SK-N-SH treated with all-trans-retinoic acid at 6 μM for 48 hours (cell line): Measurements from ENCODE around the gene TNFRSF8.

ENCODE experiments used
- ATAC-seq: fragments of 200-7000 bp; cut with Tn5 transposase; 3 replicates; pipeline ENCODE4 v1.9.1; 2020; ENCODE audit warnings: mild to moderate bottlenecking, moderate library complexity
- ARNTL ChIP-seq: fragments of 450-650 bp; formaldehyde crosslinking; IDR thresholded peaks from 2 replicates; pipeline ENCODE4 v1.5.0; 2020; ENCODE audit warnings: low read depth, mild to moderate bottlenecking, moderate library complexity, borderline replicate concordance
- BACH2 ChIP-seq: fragments of 250-450 bp; sonication (Bioruptor Pico); IDR thresholded peaks from 2 replicates; pipeline ENCODE4 v1.9.0; 2021; ENCODE audit warnings: mild to moderate bottlenecking, borderline replicate concordance
- CSDC2 ChIP-seq: fragments of 250-450 bp; sonication (Bioruptor Pico); IDR thresholded peaks from 2 replicates; pipeline ENCODE4 v1.5.0; 2020; ENCODE audit warnings: mild to moderate bottlenecking, moderate library complexity
- CSRNP3 ChIP-seq: fragments of 250-450 bp; sonication (Bioruptor Pico); IDR thresholded peaks from 2 replicates; pipeline ENCODE4 v1.5.1; 2021; ENCODE audit warnings: mild to moderate bottlenecking, moderate library complexity
- ESRRG ChIP-seq: fragments of 250-450 bp; sonication (Bioruptor Pico); IDR thresholded peaks from 2 replicates; pipeline ENCODE4 v1.6.1; 2021; ENCODE audit warnings: mild to moderate bottlenecking
- GLIS3 ChIP-seq: fragments of 250-450 bp; sonication (Bioruptor Pico); IDR thresholded peaks from 2 replicates; pipeline ENCODE4 v1.5.0; 2020; ENCODE audit warnings: mild to moderate bottlenecking, moderate library complexity
- ISL1 ChIP-seq: fragments of 250-450 bp; sonication (Bioruptor Pico); IDR thresholded peaks from 2 replicates; pipeline ENCODE4 v2.1.2; 2022; ENCODE audit warnings: mild to moderate bottlenecking, moderate library complexity
- OSR1 ChIP-seq: fragments of 250-450 bp; sonication (Bioruptor Pico); IDR thresholded peaks from 2 replicates; pipeline ENCODE4 v1.8.0; 2022; ENCODE audit warnings: moderate library complexity, mild to moderate bottlenecking, inconsistent platforms
- PATZ1 ChIP-seq: fragments of 250-450 bp; sonication (Bioruptor Pico); IDR thresholded peaks from 2 replicates; pipeline ENCODE4 v1.8.0; 2020; ENCODE audit warnings: mild to moderate bottlenecking, moderate library complexity, borderline replicate concordance
- PPARA ChIP-seq: fragments of 250-450 bp; sonication (Bioruptor Pico); IDR thresholded peaks from 2 replicates; pipeline ENCODE4 v1.5.0; 2020; ENCODE audit warnings: mild to moderate bottlenecking, borderline replicate concordance
- RARB ChIP-seq: fragments of 250-450 bp; sonication (Bioruptor Pico); IDR thresholded peaks from 2 replicates; pipeline ENCODE4 v1.8.0; 2021; ENCODE audit warnings: mild to moderate bottlenecking, moderate library complexity
- SNAI2 ChIP-seq: fragments of 250-450 bp; sonication (Bioruptor Pico); IDR thresholded peaks from 2 replicates; pipeline ENCODE4 v1.5.0; 2020; ENCODE audit warnings: mild to moderate bottlenecking, moderate library complexity
- TCF4 ChIP-seq: fragments of 250-450 bp; sonication (Bioruptor Pico); IDR thresholded peaks from 2 replicates; pipeline ENCODE4 v1.8.0; 2021; ENCODE audit warnings: mild to moderate bottlenecking, moderate library complexity, borderline replicate concordance
- TOX ChIP-seq: fragments of 250-450 bp; sonication (Bioruptor Pico); IDR thresholded peaks from 2 replicates; pipeline ENCODE4 v1.8.0; 2021; ENCODE audit warnings: mild to moderate bottlenecking, moderate library complexity, borderline replicate concordance
- ZC3H10 ChIP-seq: fragments of 250-450 bp; sonication (Bioruptor Pico); IDR thresholded peaks from 2 replicates; pipeline ENCODE4 v1.5.1; 2021; ENCODE audit warnings: mild to moderate bottlenecking, moderate library complexity
- ZFP3 ChIP-seq: fragments of 250-450 bp; sonication (Bioruptor Pico); IDR thresholded peaks from 2 replicates; pipeline ENCODE4 v1.5.0; 2020; ENCODE audit warnings: mild to moderate bottlenecking, moderate library complexity
- ZFP30 ChIP-seq: fragments of 450-650 bp; formaldehyde crosslinking; IDR thresholded peaks from 2 replicates; pipeline ENCODE4 v1.5.0; 2022; ENCODE audit warnings: mild to moderate bottlenecking, moderate library complexity
- ZNF565 ChIP-seq: fragments of 450-650 bp; formaldehyde crosslinking; conservative IDR thresholded peaks from 2 replicates; pipeline ENCODE4 v1.5.0; 2020; ENCODE audit warnings: low read depth, mild to moderate bottlenecking, moderate library complexity
- ZNF70 ChIP-seq: fragments of 450-650 bp; formaldehyde crosslinking; IDR thresholded peaks from 2 replicates; pipeline ENCODE4 v1.5.0; 2020; ENCODE audit warnings: mild to moderate bottlenecking, moderate library complexity
- ZNF8 ChIP-seq: fragments of 450-650 bp; formaldehyde crosslinking; IDR thresholded peaks from 2 replicates; pipeline ENCODE4 v1.5.0; 2020; ENCODE audit warnings: mild to moderate bottlenecking, moderate library complexity
- TF ChIP-seq, protein P1 (sequence below): fragments of 250-450 bp; sonication (Bioruptor Pico); IDR thresholded peaks from 2 replicates; pipeline ENCODE4 v1.5.1; 2020; ENCODE audit warnings: low read depth, mild to moderate bottlenecking, moderate library complexity
- TF ChIP-seq, protein P2 (sequence below): fragments of 250-450 bp; sonication (Bioruptor Pico); IDR thresholded peaks from 2 replicates; pipeline ENCODE4 v1.5.0; 2020; ENCODE audit warnings: mild to moderate bottlenecking, moderate library complexity
- TF ChIP-seq, protein P3 (sequence below): fragments of 250-450 bp; sonication (Bioruptor Pico); IDR thresholded peaks from 2 replicates; pipeline ENCODE4 v1.8.0; 2021; ENCODE audit warnings: low read depth, mild to moderate bottlenecking, moderate library complexity, borderline replicate concordance

Gene TNFRSF8

GRCh38 chr1:12057940-12058687 lies 5.0 kb upstream of the TNFRSF8 start:
- TF ChIP-seq ZNF70 (CRISPR knock-in tag) (no peak), PPARA (no peak), SNAI2 (CRISPR knock-in tag) (no peak), CSDC2 (no peak), ZC3H10 (no peak)
- no peak for ATAC-seq

GRCh38 chr1:12059226-12059625 lies 3.9 kb upstream of the TNFRSF8 start:
- TF ChIP-seq CSRNP3 (CRISPR knock-in tag) (no peak), ZFP30 (CRISPR knock-in tag) (no peak), ISL1 (CRISPR knock-in tag) (no peak), BACH2 (CRISPR knock-in tag) (no peak), TCF4 (CRISPR knock-in tag) (no peak), PATZ1 (CRISPR knock-in tag) (no peak), ESRRG (CRISPR knock-in tag) (no peak), ZNF565 (no peak), ZNF8 (no peak), RARB (no peak), CSDC2 (no peak), ZFP3 (CRISPR knock-in tag) (no peak), ARNTL (CRISPR knock-in tag) (no peak), TOX (CRISPR knock-in tag) (no peak), ZC3H10 (no peak)
- TF ChIP-seq, protein P1, sequence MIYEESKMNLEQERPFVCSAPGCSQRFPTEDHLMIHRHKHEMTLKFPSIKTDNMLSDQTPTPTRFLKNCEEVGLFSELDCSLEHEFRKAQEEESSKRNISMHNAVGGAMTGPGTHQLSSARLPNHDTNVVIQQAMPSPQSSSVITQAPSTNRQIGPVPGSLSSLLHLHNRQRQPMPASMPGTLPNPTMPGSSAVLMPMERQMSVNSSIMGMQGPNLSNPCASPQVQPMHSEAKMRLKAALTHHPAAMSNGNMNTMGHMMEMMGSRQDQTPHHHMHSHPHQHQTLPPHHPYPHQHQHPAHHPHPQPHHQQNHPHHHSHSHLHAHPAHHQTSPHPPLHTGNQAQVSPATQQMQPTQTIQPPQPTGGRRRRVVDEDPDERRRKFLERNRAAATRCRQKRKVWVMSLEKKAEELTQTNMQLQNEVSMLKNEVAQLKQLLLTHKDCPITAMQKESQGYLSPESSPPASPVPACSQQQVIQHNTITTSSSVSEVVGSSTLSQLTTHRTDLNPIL (CRISPR knock-in tag): no peak
- TF ChIP-seq, protein P2, sequence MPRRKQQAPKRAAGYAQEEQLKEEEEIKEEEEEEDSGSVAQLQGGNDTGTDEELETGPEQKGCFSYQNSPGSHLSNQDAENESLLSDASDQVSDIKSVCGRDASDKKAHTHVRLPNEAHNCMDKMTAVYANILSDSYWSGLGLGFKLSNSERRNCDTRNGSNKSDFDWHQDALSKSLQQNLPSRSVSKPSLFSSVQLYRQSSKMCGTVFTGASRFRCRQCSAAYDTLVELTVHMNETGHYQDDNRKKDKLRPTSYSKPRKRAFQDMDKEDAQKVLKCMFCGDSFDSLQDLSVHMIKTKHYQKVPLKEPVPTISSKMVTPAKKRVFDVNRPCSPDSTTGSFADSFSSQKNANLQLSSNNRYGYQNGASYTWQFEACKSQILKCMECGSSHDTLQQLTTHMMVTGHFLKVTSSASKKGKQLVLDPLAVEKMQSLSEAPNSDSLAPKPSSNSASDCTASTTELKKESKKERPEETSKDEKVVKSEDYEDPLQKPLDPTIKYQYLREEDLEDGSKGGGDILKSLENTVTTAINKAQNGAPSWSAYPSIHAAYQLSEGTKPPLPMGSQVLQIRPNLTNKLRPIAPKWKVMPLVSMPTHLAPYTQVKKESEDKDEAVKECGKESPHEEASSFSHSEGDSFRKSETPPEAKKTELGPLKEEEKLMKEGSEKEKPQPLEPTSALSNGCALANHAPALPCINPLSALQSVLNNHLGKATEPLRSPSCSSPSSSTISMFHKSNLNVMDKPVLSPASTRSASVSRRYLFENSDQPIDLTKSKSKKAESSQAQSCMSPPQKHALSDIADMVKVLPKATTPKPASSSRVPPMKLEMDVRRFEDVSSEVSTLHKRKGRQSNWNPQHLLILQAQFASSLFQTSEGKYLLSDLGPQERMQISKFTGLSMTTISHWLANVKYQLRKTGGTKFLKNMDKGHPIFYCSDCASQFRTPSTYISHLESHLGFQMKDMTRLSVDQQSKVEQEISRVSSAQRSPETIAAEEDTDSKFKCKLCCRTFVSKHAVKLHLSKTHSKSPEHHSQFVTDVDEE (CRISPR knock-in tag): no peak
- no peak for ATAC-seq

GRCh38 chr1:12059722-12060464 lies 3.2 kb upstream of the TNFRSF8 start:
- TF ChIP-seq GLIS3 (CRISPR knock-in tag): no peak
- no peak for TF ChIP-seq ESRRG (CRISPR knock-in tag)
- no peak for TF ChIP-seq ARNTL (CRISPR knock-in tag)
- TF ChIP-seq OSR1: no peak
- TF ChIP-seq TOX (CRISPR knock-in tag): no peak
- no peak for TF ChIP-seq ZFP30 (CRISPR knock-in tag)
- TF ChIP-seq ZFP3 (CRISPR knock-in tag): no peak
- TF ChIP-seq TCF4 (CRISPR knock-in tag): no peak
- TF ChIP-seq, protein P1 (CRISPR knock-in tag): no peak
- no peak for TF ChIP-seq ZNF565
- TF ChIP-seq, protein P3, sequence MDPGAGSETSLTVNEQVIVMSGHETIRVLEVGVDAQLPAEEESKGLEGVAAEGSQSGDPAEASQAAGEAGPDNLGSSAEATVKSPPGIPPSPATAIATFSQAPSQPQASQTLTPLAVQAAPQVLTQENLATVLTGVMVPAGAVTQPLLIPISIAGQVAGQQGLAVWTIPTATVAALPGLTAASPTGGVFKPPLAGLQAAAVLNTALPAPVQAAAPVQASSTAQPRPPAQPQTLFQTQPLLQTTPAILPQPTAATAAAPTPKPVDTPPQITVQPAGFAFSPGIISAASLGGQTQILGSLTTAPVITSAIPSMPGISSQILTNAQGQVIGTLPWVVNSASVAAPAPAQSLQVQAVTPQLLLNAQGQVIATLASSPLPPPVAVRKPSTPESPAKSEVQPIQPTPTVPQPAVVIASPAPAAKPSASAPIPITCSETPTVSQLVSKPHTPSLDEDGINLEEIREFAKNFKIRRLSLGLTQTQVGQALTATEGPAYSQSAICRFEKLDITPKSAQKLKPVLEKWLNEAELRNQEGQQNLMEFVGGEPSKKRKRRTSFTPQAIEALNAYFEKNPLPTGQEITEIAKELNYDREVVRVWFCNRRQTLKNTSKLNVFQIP (CRISPR knock-in tag): no peak
- no peak for TF ChIP-seq CSRNP3 (CRISPR knock-in tag)
- TF ChIP-seq PPARA: no peak
- no peak for TF ChIP-seq ZC3H10
- no peak for TF ChIP-seq CSDC2
- no peak for TF ChIP-seq BACH2 (CRISPR knock-in tag)
- no peak for TF ChIP-seq RARB
- TF ChIP-seq ZNF70 (CRISPR knock-in tag): no peak
- TF ChIP-seq, all 23 proteins: peak for 0
- no peak for ATAC-seq
